ENCODE results near the gene WDR43.

Gene WDR43

DNA sequence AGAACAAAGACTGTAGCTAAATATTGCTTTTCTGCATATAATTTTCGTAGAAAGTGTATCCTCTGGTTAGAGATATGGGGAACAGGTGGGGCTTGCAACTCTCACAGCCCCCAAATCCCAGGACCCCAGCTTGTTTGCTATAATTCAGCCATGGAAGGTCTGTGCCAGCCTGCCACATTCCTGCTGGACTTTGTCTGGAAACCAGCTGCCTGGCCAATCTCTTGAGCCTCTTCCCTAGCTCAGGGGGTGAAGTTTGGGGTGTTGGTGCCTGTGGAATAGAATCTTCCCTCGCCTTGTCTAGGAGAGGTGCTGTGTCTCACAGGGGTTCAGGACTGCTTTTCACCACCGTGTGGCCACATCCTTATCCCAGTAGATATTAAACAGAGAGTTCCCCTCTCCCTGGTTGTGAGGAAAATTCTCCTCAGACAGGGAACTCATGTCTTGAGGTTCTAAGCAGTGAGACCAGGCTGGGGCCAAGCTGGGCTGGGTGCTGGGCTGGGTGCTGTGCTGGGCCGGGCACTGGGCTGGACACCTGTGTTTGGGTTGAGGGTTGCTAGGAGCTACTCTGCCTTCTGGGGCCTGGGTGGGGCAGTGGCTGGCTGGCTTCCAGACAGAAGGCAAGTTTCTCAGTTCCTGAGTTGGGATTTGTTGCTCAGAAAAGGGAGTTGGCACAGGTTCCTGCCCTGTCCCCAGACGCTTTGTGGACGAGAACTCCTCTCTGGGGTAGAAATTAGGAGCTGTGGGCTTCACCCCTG lies 98.9 kb downstream of the WDR43 start:
- no peak for DNase-seq (ENCODE audit: low read depth, low spot score)

DNA sequence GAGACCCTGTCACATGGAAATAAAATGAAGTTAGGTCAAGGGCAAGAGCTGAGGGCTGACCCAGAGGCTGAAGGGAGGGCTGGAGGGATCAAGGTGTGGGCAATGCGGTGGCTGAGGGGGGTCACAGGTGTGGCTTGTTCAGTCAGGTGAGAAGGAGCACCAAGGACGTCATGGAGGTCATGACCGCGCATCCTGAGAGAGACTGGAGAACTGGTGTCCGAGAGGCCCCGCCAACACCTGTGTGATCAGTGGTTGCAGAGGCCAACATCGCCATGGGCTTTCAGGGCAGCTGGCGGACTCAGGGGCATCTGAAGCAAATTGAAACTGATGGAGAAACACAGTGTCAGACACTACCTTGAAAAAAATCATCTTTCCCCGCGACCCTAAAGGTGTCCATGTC lies 99.6 kb downstream of the WDR43 start:
- no peak for DNase-seq (ENCODE audit: low read depth, low spot score)

DNA sequence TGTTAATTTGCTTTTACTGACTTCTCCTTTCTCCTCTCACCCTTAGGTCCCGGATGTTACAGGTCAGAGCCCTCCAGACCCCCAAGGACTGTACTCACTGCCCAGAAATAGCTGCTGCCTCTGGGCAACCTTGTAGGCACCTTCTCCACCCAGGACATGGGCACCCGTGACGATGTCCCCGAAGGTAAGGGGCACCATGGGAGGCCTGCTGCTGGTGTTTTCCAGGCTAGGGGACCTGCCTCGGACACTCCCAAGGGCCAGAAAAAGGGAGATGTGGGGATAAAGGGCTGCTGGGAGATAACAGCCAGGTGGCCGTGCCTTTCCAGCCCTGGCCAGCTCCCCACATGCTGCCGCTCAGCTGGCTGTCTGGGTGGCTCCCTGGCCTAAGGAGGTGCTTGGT lies 100.2 kb downstream of the WDR43 start:
- no peak for DNase-seq (ENCODE audit: low read depth, low spot score)

DNA sequence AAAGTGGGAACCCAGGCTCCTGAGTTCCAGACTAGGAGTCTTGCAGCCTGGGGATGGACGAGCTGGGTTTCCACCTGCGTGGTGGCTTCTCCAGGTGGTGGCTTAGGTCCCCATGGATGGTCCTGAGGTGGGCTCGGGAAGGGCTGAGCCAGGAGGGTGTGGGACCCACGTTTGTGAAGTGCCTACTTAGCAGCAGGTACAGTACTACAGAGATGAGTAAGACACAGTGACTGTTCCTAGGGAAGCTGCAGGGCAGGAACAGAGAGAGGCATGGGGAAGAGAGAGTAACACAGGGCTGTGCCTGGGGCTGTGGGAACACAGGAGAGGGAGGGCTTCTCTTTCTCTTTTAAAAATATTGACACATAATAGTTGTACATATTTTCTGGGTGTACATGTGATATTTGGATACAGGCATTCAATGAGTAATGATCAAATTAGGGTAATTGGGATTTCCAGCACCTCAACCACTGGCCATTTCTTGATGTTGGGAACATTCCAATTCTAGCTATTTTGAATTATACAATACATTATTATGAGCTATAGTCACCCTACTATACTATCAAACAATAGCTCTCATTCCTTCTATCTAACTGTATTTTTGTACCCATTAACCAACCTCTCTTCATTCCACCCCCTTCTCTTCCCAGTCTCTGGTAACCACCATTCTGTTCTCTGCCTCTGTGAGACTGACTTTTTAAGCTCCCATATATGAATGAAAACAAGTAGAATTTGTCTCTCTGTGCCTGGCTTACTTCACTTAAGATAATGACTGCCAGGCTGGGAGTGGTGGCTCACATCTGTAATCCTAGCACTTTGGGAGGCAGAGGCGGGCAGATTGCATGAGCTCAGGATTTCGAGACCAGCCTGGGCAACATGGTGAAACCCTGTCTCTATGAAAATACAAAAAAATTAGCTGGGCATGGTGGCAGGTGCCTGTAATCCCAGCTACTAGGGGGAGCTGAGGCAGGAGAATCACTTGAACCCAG lies 101.6 kb downstream of the WDR43 start:
- DNase-seq (ENCODE audit: low read depth, low spot score) = no peak

DNA sequence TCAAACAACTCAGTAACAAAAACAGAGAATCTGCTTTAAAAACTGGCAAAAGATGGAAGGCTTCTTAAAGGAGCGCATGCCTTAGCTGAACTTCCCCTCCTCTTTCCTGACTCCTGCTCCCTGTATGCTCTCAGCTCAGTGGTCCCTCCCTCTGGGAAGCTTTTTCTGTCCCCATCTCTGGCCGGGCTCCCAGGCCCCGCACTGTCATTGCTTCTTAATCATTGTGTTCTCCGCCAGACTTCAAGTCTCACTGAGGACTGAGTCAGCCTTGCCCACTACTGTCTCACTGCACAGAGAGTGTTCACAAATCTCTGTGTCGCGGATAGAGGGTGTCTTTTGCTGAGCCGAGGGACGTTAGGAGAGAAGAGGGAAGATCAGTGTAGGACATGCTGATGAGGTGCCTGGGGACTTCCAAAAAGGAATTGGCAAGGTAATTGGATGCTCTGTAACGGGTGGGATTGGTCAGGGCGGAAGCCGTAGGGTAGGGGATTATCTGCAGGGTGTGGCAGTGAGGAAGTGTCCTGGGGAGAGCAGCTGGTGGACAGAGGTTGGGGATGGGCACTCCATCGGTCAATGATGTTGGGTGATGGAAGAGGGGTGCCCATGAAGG lies 102.9 kb downstream of the WDR43 start:
- DNase-seq (ENCODE audit: low read depth, low spot score) = no peak

Measured in brain pericyte (primary cell).